Measurements from ENCODE around the gene ADGRL4. TPM values are rescaled to one million over a fixed set of nuclear protein-coding genes. Genes with fewer than 3 reads are reported as not detected.

The ADGRL4 gene
- total and polyA plus RNA-seq, 2 of the 13 experiments (the other 11 are each of a cell fraction or from before 2014, with no cell fraction given) = not detected

DNA sequence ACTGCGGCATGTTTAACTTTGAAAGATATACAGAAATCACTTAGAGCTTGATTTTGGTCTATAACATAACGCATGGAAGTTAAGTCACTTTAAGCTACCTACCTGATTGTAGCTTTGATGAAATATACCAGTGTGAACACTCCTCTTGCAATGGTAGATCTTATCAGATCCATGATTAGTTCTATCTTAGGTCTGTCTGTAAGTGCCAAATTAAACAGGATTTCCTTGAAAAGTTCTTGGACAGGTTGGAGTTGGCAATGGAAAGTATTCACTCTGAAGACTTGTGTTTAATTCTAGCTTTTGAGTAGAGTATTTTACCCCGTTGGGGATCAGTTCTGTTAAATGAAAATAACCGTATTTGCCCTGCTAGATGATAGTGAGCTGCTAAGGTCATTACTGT is 4.1 kb upstream of the ADGRL4 start:
- POLR2A ChIA-PET = no interaction called here
- Histone ChIP-seq H2AFZ (ENCODE audit: low read length) (no peak overlapping the region), H3K9me3 (ENCODE audit: low read length) (peaks cover 40% of the 10 kb centered on the region), H3K27ac (ENCODE audit: extremely low read length, insufficient read depth, low read length) (no peak overlapping the region), H3K4me3 (replicated peaks in 1 of 3; ENCODE audit: insufficient read depth in 1 of 3, low read depth in 2 of 3, low read length in 3 of 3) (no peak overlapping the region), H3K36me3 (replicated peaks in 1 of 2; ENCODE audit: control insufficient read depth in 1 of 2, insufficient read depth in 2 of 2, low read length in 2 of 2) (no peaks in the 10 kb centered on the region), H3K4me2 (ENCODE audit: low read depth, low read length) (no peak overlapping the region), H3K4me1 (ENCODE audit: insufficient read depth, low read length) (no peaks in the 10 kb centered on the region), H3K79me2 (ENCODE audit: insufficient read depth, low read length) (no peaks in the 10 kb centered on the region), H3K9ac (ENCODE audit: insufficient read depth, low read depth, low read length) (no peak overlapping the region), H3K27me3 (ENCODE audit: control insufficient read depth in 1 of 2, insufficient read depth in 2 of 2, low read length in 2 of 2) (no peaks in the 10 kb centered on the region), H4K20me1 (ENCODE audit: insufficient read depth, low read length) (no peaks in the 10 kb centered on the region)
- DNase-seq (ENCODE audit: low spot score) = no peak
- no peak for FAIRE-seq
- 39% methylated on average over 4 of the region's 4 CpGs for WGBS (ENCODE audit: low lambda C conversion rate)
- intact Hi-C loops (cut with micrococcal nuclease; ENCODE audit: unreplicated experiment) (no loop called here), in situ Hi-C loops (cut with HindIII; ENCODE audit: extremely low pct_ligation_motif_present, low pct_unique_long_range_greater_than_20kb) (no loop called here)
- CTCF ChIA-PET (ENCODE audit: low intra/inter-chr PET ratio, low total read pairs) = no interaction called here
- no TSS peak for BruUV-seq (replicated peaks)
- no peak for ATAC-seq
- TF ChIP-seq, protein P1, sequence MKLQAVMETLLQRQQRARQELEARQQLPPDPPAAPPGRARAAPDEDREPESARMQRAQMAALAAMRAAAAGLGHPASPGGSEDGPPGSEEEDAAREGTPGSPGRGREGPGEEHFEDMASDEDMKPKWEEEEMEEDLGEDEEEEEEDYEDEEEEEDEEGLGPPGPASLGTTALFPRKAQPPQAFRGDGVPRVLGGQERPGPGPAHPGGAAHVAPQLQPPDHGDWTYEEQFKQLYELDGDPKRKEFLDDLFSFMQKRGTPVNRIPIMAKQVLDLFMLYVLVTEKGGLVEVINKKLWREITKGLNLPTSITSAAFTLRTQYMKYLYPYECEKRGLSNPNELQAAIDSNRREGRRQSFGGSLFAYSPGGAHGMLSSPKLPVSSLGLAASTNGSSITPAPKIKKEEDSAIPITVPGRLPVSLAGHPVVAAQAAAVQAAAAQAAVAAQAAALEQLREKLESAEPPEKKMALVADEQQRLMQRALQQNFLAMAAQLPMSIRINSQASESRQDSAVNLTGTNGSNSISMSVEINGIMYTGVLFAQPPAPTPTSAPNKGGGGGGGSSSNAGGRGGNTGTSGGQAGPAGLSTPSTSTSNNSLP (IDR thresholded peaks at IDR 0.05; ENCODE audit: low read depth, low read length) = no peak
- TF ChIP-seq GABPA (IDR thresholded peaks at IDR 0.05; ENCODE audit: low read depth, low read length) = no peak
- no peak for TF ChIP-seq GABPA (CRISPR knock-in tag; IDR thresholded peaks at IDR 0.05; ENCODE audit: low read depth)
- TF ChIP-seq, protein P2, sequence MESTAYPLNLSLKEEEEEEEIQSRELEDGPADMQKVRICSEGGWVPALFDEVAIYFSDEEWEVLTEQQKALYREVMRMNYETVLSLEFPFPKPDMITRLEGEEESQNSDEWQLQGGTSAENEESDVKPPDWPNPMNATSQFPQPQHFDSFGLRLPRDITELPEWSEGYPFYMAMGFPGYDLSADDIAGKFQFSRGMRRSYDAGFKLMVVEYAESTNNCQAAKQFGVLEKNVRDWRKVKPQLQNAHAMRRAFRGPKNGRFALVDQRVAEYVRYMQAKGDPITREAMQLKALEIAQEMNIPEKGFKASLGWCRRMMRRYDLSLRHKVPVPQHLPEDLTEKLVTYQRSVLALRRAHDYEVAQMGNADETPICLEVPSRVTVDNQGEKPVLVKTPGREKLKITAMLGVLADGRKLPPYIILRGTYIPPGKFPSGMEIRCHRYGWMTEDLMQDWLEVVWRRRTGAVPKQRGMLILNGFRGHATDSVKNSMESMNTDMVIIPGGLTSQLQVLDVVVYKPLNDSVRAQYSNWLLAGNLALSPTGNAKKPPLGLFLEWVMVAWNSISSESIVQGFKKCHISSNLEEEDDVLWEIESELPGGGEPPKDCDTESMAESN (CRISPR knock-in tag; conservative IDR thresholded peaks at IDR 0.05) = no peak
- TF ChIP-seq, protein P3, sequence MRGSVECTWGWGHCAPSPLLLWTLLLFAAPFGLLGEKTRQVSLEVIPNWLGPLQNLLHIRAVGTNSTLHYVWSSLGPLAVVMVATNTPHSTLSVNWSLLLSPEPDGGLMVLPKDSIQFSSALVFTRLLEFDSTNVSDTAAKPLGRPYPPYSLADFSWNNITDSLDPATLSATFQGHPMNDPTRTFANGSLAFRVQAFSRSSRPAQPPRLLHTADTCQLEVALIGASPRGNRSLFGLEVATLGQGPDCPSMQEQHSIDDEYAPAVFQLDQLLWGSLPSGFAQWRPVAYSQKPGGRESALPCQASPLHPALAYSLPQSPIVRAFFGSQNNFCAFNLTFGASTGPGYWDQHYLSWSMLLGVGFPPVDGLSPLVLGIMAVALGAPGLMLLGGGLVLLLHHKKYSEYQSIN (CRISPR knock-in tag; IDR thresholded peaks at IDR 0.05; ENCODE audit: borderline replicate concordance) = no peak
- TF ChIP-seq, protein P4, sequence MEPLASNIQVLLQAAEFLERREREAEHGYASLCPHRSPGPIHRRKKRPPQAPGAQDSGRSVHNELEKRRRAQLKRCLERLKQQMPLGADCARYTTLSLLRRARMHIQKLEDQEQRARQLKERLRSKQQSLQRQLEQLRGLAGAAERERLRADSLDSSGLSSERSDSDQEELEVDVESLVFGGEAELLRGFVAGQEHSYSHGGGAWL (CRISPR knock-in tag; IDR thresholded peaks at IDR 0.05) = no peak
- no peak for TF ChIP-seq ZNF557 (CRISPR knock-in tag; IDR thresholded peaks at IDR 0.05)
- no peak for TF ChIP-seq MED8 (CRISPR knock-in tag; IDR thresholded peaks at IDR 0.05; ENCODE audit: insufficient replicate concordance)
- no peak for TF ChIP-seq ZNF224 (CRISPR knock-in tag; IDR thresholded peaks at IDR 0.05)
- TF ChIP-seq GTF2F1 (IDR thresholded peaks at IDR 0.05; ENCODE audit: low read length) = no peak
- no peak for TF ChIP-seq SIX1 (CRISPR knock-in tag; IDR thresholded peaks at IDR 0.05; ENCODE audit: borderline replicate concordance)
- TF ChIP-seq, protein P5, sequence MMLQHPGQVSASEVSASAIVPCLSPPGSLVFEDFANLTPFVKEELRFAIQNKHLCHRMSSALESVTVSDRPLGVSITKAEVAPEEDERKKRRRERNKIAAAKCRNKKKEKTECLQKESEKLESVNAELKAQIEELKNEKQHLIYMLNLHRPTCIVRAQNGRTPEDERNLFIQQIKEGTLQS (CRISPR knock-in tag; IDR thresholded peaks at IDR 0.05) = no peak
- TF ChIP-seq KAT7 (CRISPR knock-in tag; IDR thresholded peaks at IDR 0.05; ENCODE audit: borderline replicate concordance) = no peak
- TF ChIP-seq CBFB (CRISPR knock-in tag; IDR thresholded peaks at IDR 0.05) = no peak
- TF ChIP-seq, protein P6, sequence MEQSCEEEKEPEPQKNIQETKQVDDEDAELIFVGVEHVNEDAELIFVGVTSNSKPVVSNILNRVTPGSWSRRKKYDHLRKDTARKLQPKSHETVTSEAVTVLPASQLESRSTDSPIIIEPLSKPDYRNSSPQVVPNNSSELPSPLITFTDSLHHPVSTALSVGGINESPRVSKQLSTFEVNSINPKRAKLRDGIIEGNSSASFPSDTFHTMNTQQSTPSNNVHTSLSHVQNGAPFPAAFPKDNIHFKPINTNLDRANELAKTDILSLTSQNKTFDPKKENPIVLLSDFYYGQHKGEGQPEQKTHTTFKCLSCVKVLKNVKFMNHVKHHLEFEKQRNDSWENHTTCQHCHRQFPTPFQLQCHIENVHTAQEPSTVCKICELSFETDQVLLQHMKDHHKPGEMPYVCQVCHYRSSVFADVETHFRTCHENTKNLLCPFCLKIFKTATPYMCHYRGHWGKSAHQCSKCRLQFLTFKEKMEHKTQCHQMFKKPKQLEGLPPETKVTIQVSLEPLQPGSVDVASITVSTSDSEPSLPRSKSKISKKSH (CRISPR knock-in tag; IDR thresholded peaks at IDR 0.05; ENCODE audit: borderline replicate concordance) = no peak
